HG03342 (cell line): ENCODE results near the gene MFAP4.

Source experiments
- ATAC-seq: cut with Tn5 transposase; IDR thresholded peaks from one replicate; pipeline ENCODE4 v1.9.1; 2021; ENCODE audit warnings: mild to moderate bottlenecking, moderate library complexity; ENCODE audit not compliant: unreplicated experiment

MFAP4 gene

GRCh38 chr17:19410875-19411620 is 24.1 kb upstream of the MFAP4 start, which contains the start of gene RNF112:
Gene RNF112, plus strand, starts transcription at chr17:19411232. Its CDS starts 177 bp downstream, at chr17:19411409.
- ATAC-seq, result no peak

- no peak for ATAC-seq
These were observed 23.1 kb upstream of the MFAP4 start for GRCh38 chr17:19410091-19410490.

- no peak for ATAC-seq
These were observed 22.5 kb upstream of the MFAP4 start for GRCh38 chr17:19409509-19409908.

- ATAC-seq, result no peak
These were observed 22.1 kb upstream of the MFAP4 start for GRCh38 chr17:19409066-19409465.

GRCh38 chr17:19408346-19408710 is 21.3 kb upstream of the MFAP4 start:
- ATAC-seq, result no peak

- ATAC-seq, result no peak
These were observed 20.8 kb upstream of the MFAP4 start for GRCh38 chr17:19407601-19408345.

GRCh38 chr17:19405114-19405513 is 18.1 kb upstream of the MFAP4 start:
- ATAC-seq, result no peak

GRCh38 chr17:19404264-19404663 is 17.3 kb upstream of the MFAP4 start:
- ATAC-seq, result no peak

- ATAC-seq, result no peak
These were observed 16.0 kb upstream of the MFAP4 start for GRCh38 chr17:19403021-19403420.

GRCh38 chr17:19402171-19402570 is 15.2 kb upstream of the MFAP4 start:
- no peak for ATAC-seq

- ATAC-seq, result no peak
These were observed 14.5 kb upstream of the MFAP4 start for GRCh38 chr17:19401321-19402010.

GRCh38 chr17:19399750-19400450 is 12.9 kb upstream of the MFAP4 start:
- ATAC-seq, result no peak

GRCh38 chr17:19398301-19399181 is 11.6 kb upstream of the MFAP4 start:
- ATAC-seq, result no peak

- no peak for ATAC-seq
These were observed 10.6 kb upstream of the MFAP4 start for GRCh38 chr17:19397556-19398041.

- no peak for ATAC-seq
These were observed 5.3 kb upstream of the MFAP4 start for GRCh38 chr17:19392303-19392702.

GRCh38 chr17:19391432-19391831 is 4.4 kb upstream of the MFAP4 start:
- ATAC-seq, result no peak

- ATAC-seq, result no peak
These were observed 4.0 kb upstream of the MFAP4 start for GRCh38 chr17:19390951-19391350.

GRCh38 chr17:19388791-19389785 is 2.1 kb upstream of the MFAP4 start:
- ATAC-seq, result no peak
